Measurements from ENCODE around the gene VPS26A. TPM values are rescaled to one million over a fixed set of nuclear protein-coding genes. Genes with fewer than 3 reads are reported as not detected.
A peak's percentile ranks its signal among the peaks of the same experiment; 100 is the strongest.

Gene VPS26A
- total RNA-seq, 1 experiment from 2014 or later: 80.1 TPM

- TF ChIP-seq EZH2 (IDR thresholded peaks at IDR 0.05; ENCODE audit: borderline replicate concordance, low read depth, low read length, poor library complexity, severe bottlenecking) (no peak), CTCF (conservative IDR thresholded peaks at IDR 0.05; ENCODE audit: low read depth, low read length) (no peak)
- ChIA-PET POLR2A (ENCODE audit: low non-redundant PET) (no interaction called here), CTCF (no interaction called here)
- H3K4me1 ChIP-seq (ENCODE audit: insufficient read depth, low read length, poor library complexity, severe bottlenecking): peaks cover 19% of the 10 kb centered on the region
- H3K4me3 ChIP-seq (ENCODE audit: low read depth, low read length, poor library complexity, severe bottlenecking): no peak overlapping the region
- H3K27ac ChIP-seq (ENCODE audit: low read depth, low read length, poor library complexity, severe bottlenecking): no peak overlapping the region
- H3K27me3 ChIP-seq (replicated peaks; ENCODE audit: insufficient read depth, low read depth, low read length, poor library complexity): no peaks in the 10 kb centered on the region
- no peaks in the 10 kb centered on the region for H3K9me3 ChIP-seq (ENCODE audit: low read depth, low read length, poor library complexity, severe bottlenecking)
- no peak for DNase-seq (ENCODE audit: low spot score)
- intact Hi-C loops (cut with micrococcal nuclease; ENCODE audit: unreplicated experiment): no loop called here
- BruUV-seq (replicated peaks): no TSS peak
- peaks cover 25% of the 10 kb centered on the region for H3K36me3 ChIP-seq (ENCODE audit: insufficient read depth, low read length, poor library complexity, severe bottlenecking)
Measured at GRCh38 chr10:69211524-69211923, 87.5 kb downstream of the VPS26A start.

- no TSS peak for BruUV-seq (replicated peaks)
- intact Hi-C loops (cut with micrococcal nuclease; ENCODE audit: unreplicated experiment): no loop called here
- peaks cover 33% of the 10 kb centered on the region for H3K4me1 ChIP-seq (ENCODE audit: insufficient read depth, low read length, poor library complexity, severe bottlenecking)
- no peaks in the 10 kb centered on the region for H3K27me3 ChIP-seq (replicated peaks; ENCODE audit: insufficient read depth, low read depth, low read length, poor library complexity)
- H3K4me3 ChIP-seq (ENCODE audit: low read depth, low read length, poor library complexity, severe bottlenecking): no peak overlapping the region
- H3K27ac ChIP-seq (ENCODE audit: low read depth, low read length, poor library complexity, severe bottlenecking): peak overlapping the region; percentile 20
- no peaks in the 10 kb centered on the region for H3K9me3 ChIP-seq (ENCODE audit: low read depth, low read length, poor library complexity, severe bottlenecking)
- peak; percentile 71 for DNase-seq (ENCODE audit: low spot score)
- ChIA-PET POLR2A (ENCODE audit: low non-redundant PET) (no interaction called here), CTCF (no interaction called here)
- no peak for TF ChIP-seq CTCF (conservative IDR thresholded peaks at IDR 0.05; ENCODE audit: low read depth, low read length)
- no peak for TF ChIP-seq EZH2 (IDR thresholded peaks at IDR 0.05; ENCODE audit: borderline replicate concordance, low read depth, low read length, poor library complexity, severe bottlenecking)
- H3K36me3 ChIP-seq (ENCODE audit: insufficient read depth, low read length, poor library complexity, severe bottlenecking): peaks cover 6% of the 10 kb centered on the region
Measured at GRCh38 chr10:69213591-69214311, 89.8 kb downstream of the VPS26A start.

DNA sequence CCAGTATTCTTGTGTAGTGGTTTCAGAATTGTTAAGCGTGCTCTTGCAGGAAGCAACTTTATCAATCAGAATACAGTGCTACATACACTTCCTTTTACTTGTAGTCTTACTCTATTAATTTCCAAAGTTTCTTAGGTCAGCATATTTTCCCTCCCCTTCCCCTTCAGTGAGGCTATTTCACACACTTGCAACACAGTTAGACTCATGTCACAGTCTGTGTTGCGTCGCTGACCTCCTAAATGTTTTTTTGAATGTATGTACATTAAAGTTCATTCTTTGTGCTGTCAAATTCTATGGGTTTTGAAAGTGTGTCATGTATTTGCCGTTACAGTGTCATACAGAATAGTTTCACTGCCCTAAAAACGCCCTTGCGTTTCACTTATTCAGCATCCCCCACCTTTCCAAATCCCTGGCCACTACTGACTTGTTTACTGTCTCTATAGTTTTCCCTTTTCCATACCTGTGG lies 90.7 kb downstream of the VPS26A start:
- DNase-seq (ENCODE audit: low spot score): no peak
- Histone ChIP-seq H3K27me3 (replicated peaks; ENCODE audit: insufficient read depth, low read depth, low read length, poor library complexity) (no peaks in the 10 kb centered on the region), H3K4me3 (ENCODE audit: low read depth, low read length, poor library complexity, severe bottlenecking) (no peak overlapping the region), H3K4me1 (ENCODE audit: insufficient read depth, low read length, poor library complexity, severe bottlenecking) (peaks cover 33% of the 10 kb centered on the region), H3K36me3 (ENCODE audit: insufficient read depth, low read length, poor library complexity, severe bottlenecking) (no peaks in the 10 kb centered on the region), H3K9me3 (ENCODE audit: low read depth, low read length, poor library complexity, severe bottlenecking) (no peaks in the 10 kb centered on the region), H3K27ac (ENCODE audit: low read depth, low read length, poor library complexity, severe bottlenecking) (no peak overlapping the region)
- POLR2A ChIA-PET (ENCODE audit: low non-redundant PET): no interaction called here
- no peak for TF ChIP-seq EZH2 (IDR thresholded peaks at IDR 0.05; ENCODE audit: borderline replicate concordance, low read depth, low read length, poor library complexity, severe bottlenecking)
- TF ChIP-seq CTCF (conservative IDR thresholded peaks at IDR 0.05; ENCODE audit: low read depth, low read length): no peak
- no TSS peak for BruUV-seq (replicated peaks)
- CTCF ChIA-PET: no interaction called here
- intact Hi-C loops (cut with micrococcal nuclease; ENCODE audit: unreplicated experiment): no loop called here
